ENCODE results near the gene PMEPA1. TPM values are rescaled to one million over a fixed set of nuclear protein-coding genes. Genes with fewer than 3 reads are reported as not detected.

Gene PMEPA1
- total and polyA plus RNA-seq, 4 donors, result 14.3 to 30.5 (median 19.7) TPM

- Histone ChIP-seq H3K9me3 (ENCODE audit: control insufficient read depth, insufficient read depth, low read length) (no peaks in the 10 kb centered on the region), H3K36me3 (ENCODE audit: control insufficient read depth, insufficient read depth, low read length) (no peaks in the 10 kb centered on the region), H3K4me1 (ENCODE audit: control insufficient read depth, insufficient read depth, low read length) (peaks cover 27% of the 10 kb centered on the region), H3K27ac (ENCODE audit: low read depth, low read length) (no peak overlapping the region), H3K27me3 (ENCODE audit: control insufficient read depth, insufficient read depth, low read length) (no peaks in the 10 kb centered on the region), H3K4me3 (ENCODE audit: low read depth, low read length) (no peak overlapping the region)
- WGBS (ENCODE audit: insufficient coverage), result 75% methylated on average over 11 of the region's 17 CpGs
- no peak for DNase-seq (ENCODE audit: low read depth in 4 of 6, low spot score in 6 of 6)
Measured at GRCh38 chr20:57698116-57698866, 11.5 kb downstream of the PMEPA1 start.

GRCh38 chr20:57697543-57697942, 12.3 kb downstream of the PMEPA1 start:
- Histone ChIP-seq H3K27me3 (ENCODE audit: control insufficient read depth, insufficient read depth, low read length) (no peaks in the 10 kb centered on the region), H3K36me3 (ENCODE audit: control insufficient read depth, insufficient read depth, low read length) (peaks cover under 1% of the 10 kb centered on the region), H3K4me1 (ENCODE audit: control insufficient read depth, insufficient read depth, low read length) (peaks cover 32% of the 10 kb centered on the region), H3K4me3 (ENCODE audit: low read depth, low read length) (no peak overlapping the region), H3K9me3 (ENCODE audit: control insufficient read depth, insufficient read depth, low read length) (no peaks in the 10 kb centered on the region), H3K27ac (ENCODE audit: low read depth, low read length) (no peak overlapping the region)
- no peak for DNase-seq (ENCODE audit: low read depth in 4 of 6, low spot score in 6 of 6)
- WGBS (ENCODE audit: insufficient coverage), result 47% methylated on average over 4 of the region's 7 CpGs

- DNase-seq (ENCODE audit: low read depth in 4 of 6, low spot score in 6 of 6), result no peak
- no peak overlapping the region for H3K27ac ChIP-seq (ENCODE audit: low read depth, low read length)
- H3K36me3 ChIP-seq (ENCODE audit: control insufficient read depth, insufficient read depth, low read length), result peaks cover 5% of the 10 kb centered on the region
- H3K4me1 ChIP-seq (ENCODE audit: control insufficient read depth, insufficient read depth, low read length), result peaks cover 36% of the 10 kb centered on the region
- WGBS (ENCODE audit: insufficient coverage), result 94% methylated on average over 6 of the region's 12 CpGs
- no peak overlapping the region for H3K4me3 ChIP-seq (ENCODE audit: low read depth, low read length)
- H3K9me3 ChIP-seq (ENCODE audit: control insufficient read depth, insufficient read depth, low read length), result no peaks in the 10 kb centered on the region
- H3K27me3 ChIP-seq (ENCODE audit: control insufficient read depth, insufficient read depth, low read length), result no peaks in the 10 kb centered on the region
Measured at GRCh38 chr20:57696401-57696961, 13.3 kb downstream of the PMEPA1 start.

GRCh38 chr20:57695940-57696339, 13.9 kb downstream of the PMEPA1 start:
- Histone ChIP-seq H3K4me1 (ENCODE audit: control insufficient read depth, insufficient read depth, low read length) (peaks cover 40% of the 10 kb centered on the region), H3K36me3 (ENCODE audit: control insufficient read depth, insufficient read depth, low read length) (peaks cover 5% of the 10 kb centered on the region), H3K27ac (ENCODE audit: low read depth, low read length) (no peak overlapping the region), H3K27me3 (ENCODE audit: control insufficient read depth, insufficient read depth, low read length) (no peaks in the 10 kb centered on the region), H3K4me3 (ENCODE audit: low read depth, low read length) (no peak overlapping the region), H3K9me3 (ENCODE audit: control insufficient read depth, insufficient read depth, low read length) (no peaks in the 10 kb centered on the region)
- no CpG with 5 or more reads among the region's 5 CpGs for WGBS (ENCODE audit: insufficient coverage)
- DNase-seq (ENCODE audit: low read depth in 4 of 6, low spot score in 6 of 6), result no peak

- Histone ChIP-seq H3K27ac (ENCODE audit: low read depth, low read length) (no peak overlapping the region), H3K4me1 (ENCODE audit: control insufficient read depth, insufficient read depth, low read length) (peaks cover 50% of the 10 kb centered on the region), H3K36me3 (ENCODE audit: control insufficient read depth, insufficient read depth, low read length) (peaks cover 7% of the 10 kb centered on the region)
Measured at GRCh38 chr20:57695012-57695411, 14.8 kb downstream of the PMEPA1 start.

GRCh38 chr20:57694481-57694880, 15.3 kb downstream of the PMEPA1 start:
- Histone ChIP-seq H3K4me1 (ENCODE audit: control insufficient read depth, insufficient read depth, low read length) (peaks cover 55% of the 10 kb centered on the region), H3K9me3 (ENCODE audit: control insufficient read depth, insufficient read depth, low read length) (no peaks in the 10 kb centered on the region), H3K27ac (ENCODE audit: low read depth, low read length) (no peak overlapping the region), H3K27me3 (ENCODE audit: control insufficient read depth, insufficient read depth, low read length) (no peaks in the 10 kb centered on the region), H3K4me3 (ENCODE audit: low read depth, low read length) (no peak overlapping the region), H3K36me3 (ENCODE audit: control insufficient read depth, insufficient read depth, low read length) (peaks cover 12% of the 10 kb centered on the region)
- no peak for DNase-seq (ENCODE audit: low read depth in 4 of 6, low spot score in 6 of 6)
- WGBS (ENCODE audit: insufficient coverage), result 93% methylated on average over 4 of the region's 4 CpGs

More at GRCh38 chr20:57695012-57695411, 14.8 kb downstream of the PMEPA1 start:
- H3K9me3 ChIP-seq (ENCODE audit: control insufficient read depth, insufficient read depth, low read length), result no peaks in the 10 kb centered on the region
- WGBS (ENCODE audit: insufficient coverage), result 84% methylated on average over 11 of the region's 11 CpGs
- no peak overlapping the region for H3K4me3 ChIP-seq (ENCODE audit: low read depth, low read length)
- no peaks in the 10 kb centered on the region for H3K27me3 ChIP-seq (ENCODE audit: control insufficient read depth, insufficient read depth, low read length)
- no peak for DNase-seq (ENCODE audit: low read depth in 4 of 6, low spot score in 6 of 6)

- Histone ChIP-seq H3K4me1 (ENCODE audit: control insufficient read depth, insufficient read depth, low read length) (peaks cover 62% of the 10 kb centered on the region), H3K36me3 (ENCODE audit: control insufficient read depth, insufficient read depth, low read length) (peaks cover 12% of the 10 kb centered on the region), H3K9me3 (ENCODE audit: control insufficient read depth, insufficient read depth, low read length) (no peaks in the 10 kb centered on the region), H3K4me3 (ENCODE audit: low read depth, low read length) (no peak overlapping the region), H3K27me3 (ENCODE audit: control insufficient read depth, insufficient read depth, low read length) (no peaks in the 10 kb centered on the region), H3K27ac (ENCODE audit: low read depth, low read length) (no peak overlapping the region)
- DNase-seq (ENCODE audit: low read depth in 4 of 6, low spot score in 6 of 6), result no peak
- WGBS (ENCODE audit: insufficient coverage), result 68% methylated on average over 3 of the region's 7 CpGs
Measured at GRCh38 chr20:57693670-57694329, 16.0 kb downstream of the PMEPA1 start.

- 79% methylated on average over 17 of the region's 20 CpGs for WGBS (ENCODE audit: insufficient coverage)
- Histone ChIP-seq H3K4me1 (ENCODE audit: control insufficient read depth, insufficient read depth, low read length) (peaks cover 66% of the 10 kb centered on the region), H3K27me3 (ENCODE audit: control insufficient read depth, insufficient read depth, low read length) (no peaks in the 10 kb centered on the region), H3K27ac (ENCODE audit: low read depth, low read length) (no peak overlapping the region), H3K36me3 (ENCODE audit: control insufficient read depth, insufficient read depth, low read length) (peaks cover 12% of the 10 kb centered on the region), H3K9me3 (ENCODE audit: control insufficient read depth, insufficient read depth, low read length) (no peaks in the 10 kb centered on the region), H3K4me3 (ENCODE audit: low read depth, low read length) (no peak overlapping the region)
- DNase-seq (ENCODE audit: low read depth in 4 of 6, low spot score in 6 of 6), result no peak
Measured at GRCh38 chr20:57693002-57693582, 16.7 kb downstream of the PMEPA1 start.

- no peak for DNase-seq (ENCODE audit: low read depth in 4 of 6, low spot score in 6 of 6)
- H3K27me3 ChIP-seq (ENCODE audit: control insufficient read depth, insufficient read depth, low read length), result no peaks in the 10 kb centered on the region
- H3K36me3 ChIP-seq (ENCODE audit: control insufficient read depth, insufficient read depth, low read length), result peaks cover 12% of the 10 kb centered on the region
- H3K27ac ChIP-seq (ENCODE audit: low read depth, low read length), result no peak overlapping the region
- H3K4me3 ChIP-seq (ENCODE audit: low read depth, low read length), result no peak overlapping the region
- peaks cover 66% of the 10 kb centered on the region for H3K4me1 ChIP-seq (ENCODE audit: control insufficient read depth, insufficient read depth, low read length)
- 89% methylated on average over 10 of the region's 10 CpGs for WGBS (ENCODE audit: insufficient coverage)
- no peaks in the 10 kb centered on the region for H3K9me3 ChIP-seq (ENCODE audit: control insufficient read depth, insufficient read depth, low read length)
Measured at GRCh38 chr20:57692393-57692792, 17.4 kb downstream of the PMEPA1 start.

Data from spinal cord (tissue), 10 donors.